GM19351 (cell line): ENCODE measurements around the gene GPR137.

Source experiments
- ATAC-seq: cut with Tn5 transposase; IDR thresholded peaks from one replicate; pipeline ENCODE4 v1.9.1; 2021; ENCODE audit warnings: mild to moderate bottlenecking, moderate library complexity; ENCODE audit not compliant: unreplicated experiment

Gene GPR137

GRCh38 chr11:64263021-64263946 is 22.4 kb upstream of the GPR137 start:
- ATAC-seq: no peak

GRCh38 chr11:64263947-64264317 is 21.7 kb upstream of the GPR137 start:
- ATAC-seq: no peak

DNA sequence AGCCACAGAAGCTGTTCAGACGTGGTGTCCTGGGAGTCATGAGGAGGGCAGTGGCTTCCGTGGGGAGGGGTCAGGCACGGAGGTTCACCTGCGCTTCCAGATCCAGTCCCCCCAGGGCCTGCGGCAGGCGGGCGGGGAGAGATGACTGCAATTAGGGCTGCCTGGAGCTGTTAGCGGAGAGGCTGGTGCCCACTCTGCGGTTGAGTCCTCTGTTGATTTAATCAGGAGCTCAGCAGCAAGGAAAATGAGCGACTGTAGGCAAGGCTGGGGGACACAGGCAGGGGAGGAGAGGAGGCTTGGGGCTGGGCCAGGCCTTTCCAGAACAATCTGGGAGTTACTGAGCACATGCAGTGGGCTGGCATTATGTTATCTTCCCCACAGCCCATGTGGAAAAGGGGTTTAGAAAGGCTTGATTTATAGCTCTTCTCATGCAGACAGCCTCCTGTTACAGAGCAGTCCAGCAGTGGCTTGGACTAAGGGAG is 21.2 kb upstream of the GPR137 start:
- no peak for ATAC-seq

DNA sequence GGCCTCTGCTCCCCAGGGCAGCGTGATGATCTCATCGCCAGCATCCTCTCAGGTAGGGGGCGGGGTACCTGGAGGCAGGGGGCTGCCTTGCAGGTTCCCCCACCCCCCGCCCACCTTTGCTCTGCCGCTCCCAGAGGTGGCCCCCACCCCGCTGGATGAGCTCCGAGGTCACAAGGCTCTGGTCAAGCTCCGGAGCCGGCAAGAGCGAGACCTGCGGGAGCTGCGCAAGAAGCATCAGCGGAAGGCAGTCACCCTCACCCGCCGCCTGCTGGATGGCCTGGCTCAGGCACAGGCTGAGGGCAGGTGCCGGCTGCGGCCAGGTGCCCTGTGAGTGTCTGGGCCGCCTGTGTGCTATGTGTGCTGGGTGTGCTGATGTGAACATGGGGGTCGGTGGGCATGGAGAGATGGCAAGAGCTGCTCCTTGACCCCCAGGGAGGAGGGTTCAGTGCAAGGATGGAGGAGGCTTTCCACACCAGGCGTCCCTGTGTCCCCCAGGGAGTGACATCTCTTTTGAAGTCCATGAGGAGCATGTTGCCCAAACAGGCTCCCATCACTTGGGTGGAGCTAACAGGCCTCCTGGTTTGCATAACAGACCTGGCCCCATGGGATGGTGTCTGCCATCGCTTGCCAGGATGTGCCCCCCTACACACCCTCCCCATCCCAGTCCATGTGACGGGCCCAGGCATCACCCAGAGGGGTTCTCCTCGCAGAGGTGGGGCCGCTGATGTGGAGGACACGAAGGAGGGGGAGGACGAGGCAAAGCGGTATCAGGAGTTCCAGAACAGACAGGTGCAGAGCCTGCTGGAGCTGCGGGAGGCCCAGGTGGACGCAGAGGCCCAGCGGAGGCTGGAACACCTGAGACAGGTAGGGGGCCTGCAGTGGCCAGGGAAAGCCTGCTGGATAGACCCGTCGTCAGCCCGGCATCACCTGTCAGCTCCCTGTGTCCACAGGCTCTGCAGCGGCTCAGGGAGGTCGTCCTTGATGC is 20.2 kb upstream of the GPR137 start:
- no peak for ATAC-seq

DNA sequence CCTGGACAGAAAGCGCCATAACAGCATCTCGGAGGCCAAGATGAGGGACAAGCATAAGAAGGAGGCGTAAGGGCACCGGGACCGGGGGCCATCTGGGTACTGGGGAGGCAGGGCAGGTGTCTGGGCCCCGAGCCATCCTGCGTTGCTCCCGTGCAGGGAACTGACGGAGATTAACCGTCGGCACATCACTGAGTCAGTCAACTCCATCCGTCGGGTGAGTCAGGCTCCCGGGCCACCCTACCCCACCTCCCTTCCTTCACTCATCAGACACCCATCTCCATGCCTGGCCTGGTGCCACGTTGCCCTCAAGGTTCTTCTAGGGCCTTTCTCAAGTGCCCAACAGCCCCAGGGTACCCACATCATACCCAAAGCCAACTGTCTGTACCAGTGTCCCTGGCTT is 19.3 kb upstream of the GPR137 start:
- ATAC-seq: no peak

GRCh38 chr11:64267207-64267945 is 18.3 kb upstream of the GPR137 start:
- no peak for ATAC-seq

- ATAC-seq: no peak
Observed at GRCh38 chr11:64268025-64268892, 17.4 kb upstream of the GPR137 start.

DNA sequence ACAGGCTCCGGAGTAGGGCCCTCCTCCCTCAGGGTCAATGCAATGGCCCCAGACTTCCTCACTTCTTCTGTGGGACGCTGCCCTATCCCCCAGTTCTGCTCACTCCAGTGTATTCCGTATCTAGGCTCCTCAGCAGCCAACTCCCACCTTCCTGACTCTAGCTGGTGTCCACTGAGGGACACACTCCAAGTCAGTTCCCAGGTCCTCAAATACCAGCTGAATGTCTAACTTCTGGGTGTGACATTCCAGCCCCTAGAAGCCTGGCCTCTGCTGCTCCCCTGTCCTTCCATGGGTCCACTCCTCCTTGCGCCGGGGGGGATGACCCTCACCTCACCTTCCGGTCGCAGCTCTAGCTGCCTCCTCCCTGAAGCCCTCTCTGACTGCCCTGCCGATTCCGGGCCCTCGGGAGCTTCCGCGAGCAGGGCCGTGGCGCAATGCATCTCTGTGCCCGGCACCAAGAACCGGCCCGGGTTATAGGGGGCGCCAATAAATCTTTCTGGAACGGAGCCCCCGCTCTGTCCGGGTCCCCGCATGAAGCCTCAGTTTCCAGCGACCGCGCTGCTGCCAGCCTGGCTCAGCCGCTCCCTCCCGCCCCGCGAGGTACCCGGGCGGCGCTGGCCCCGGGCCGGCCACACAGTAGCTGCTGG is 16.6 kb upstream of the GPR137 start:
- ATAC-seq: peak; percentile 9

- peak; percentile 67 for ATAC-seq
Observed at GRCh38 chr11:64269540-64270220, 16.0 kb upstream of the GPR137 start.

DNA sequence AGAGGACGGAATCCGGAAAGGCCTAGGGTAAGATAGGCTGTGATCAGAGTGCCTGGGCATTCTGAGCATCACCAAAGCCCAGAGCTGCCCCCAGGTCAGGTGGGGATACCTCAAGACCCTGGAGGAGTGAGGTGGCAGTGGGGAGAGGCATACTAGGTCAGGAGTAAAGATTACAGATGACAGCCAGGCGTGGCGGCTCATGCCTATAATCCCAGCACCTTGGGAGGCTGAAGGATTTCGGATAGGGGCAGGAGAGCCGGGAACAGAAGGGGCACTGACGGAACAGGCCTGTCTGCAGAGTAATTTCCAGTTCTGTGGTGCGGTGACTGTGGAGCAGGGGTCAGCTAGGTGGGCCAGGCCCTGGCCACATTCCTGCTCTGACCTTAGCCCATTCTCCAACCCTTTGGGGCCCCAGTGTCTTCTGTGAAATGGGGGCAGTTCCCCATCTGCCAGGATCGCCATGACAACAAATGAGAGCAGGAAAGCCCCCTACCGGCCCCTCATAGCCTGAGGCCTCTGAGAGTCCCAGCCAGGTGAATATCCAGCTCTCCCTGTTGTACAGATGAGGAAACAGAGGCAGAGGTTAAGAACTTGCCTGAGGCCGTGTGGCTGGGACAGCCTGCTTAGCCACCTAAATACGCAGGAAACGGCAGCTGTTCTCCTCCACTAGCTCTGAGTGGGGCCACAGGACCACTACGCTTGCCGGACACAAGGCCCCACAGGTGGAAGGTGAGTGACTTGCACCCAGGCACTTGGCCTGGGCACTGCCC is 10.4 kb upstream of the GPR137 start:
- ATAC-seq: no peak

DNA sequence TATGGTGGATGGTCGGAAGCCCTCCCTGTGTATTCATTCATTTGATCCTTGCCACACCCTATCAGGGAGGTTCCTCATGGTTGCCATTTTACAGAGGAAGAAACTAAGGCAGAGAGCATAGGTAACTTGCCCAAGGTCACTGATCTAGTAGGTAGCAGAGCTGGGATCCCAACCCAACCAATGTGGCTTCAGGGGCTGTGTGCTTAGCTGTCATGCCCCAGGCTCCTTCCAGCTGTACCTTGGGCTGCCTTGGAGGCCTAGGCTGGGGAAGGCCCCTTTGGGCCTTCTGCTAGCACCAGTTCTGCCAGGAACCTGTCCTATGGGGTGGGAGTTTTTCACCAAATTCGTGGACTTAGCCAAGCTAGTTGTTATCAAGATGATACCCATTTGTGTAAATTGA is 9.8 kb upstream of the GPR137 start:
- no peak for ATAC-seq

GRCh38 chr11:64276653-64277431 is 8.8 kb upstream of the GPR137 start:
- ATAC-seq: no peak

- ATAC-seq: no peak
Observed at GRCh38 chr11:64278576-64279190, 7.0 kb upstream of the GPR137 start.

GRCh38 chr11:64281957-64282770 is 3.5 kb upstream of the GPR137 start:
- no peak for ATAC-seq

- ATAC-seq: no peak
Observed at GRCh38 chr11:64283092-64283491, 2.6 kb upstream of the GPR137 start.
